PC-3 (cell line): ENCODE measurements around the gene CLSTN1. TPM values are rescaled to one million over a fixed set of nuclear protein-coding genes. Genes with fewer than 3 reads are reported as not detected.
A peak's percentile ranks its signal among the peaks of the same experiment; 100 is the strongest.
"Not testable (repeated sequence)": the region's sequence is repeated elsewhere in the genome, so short reads cannot be mapped to it uniquely, and the experiment has no call there.

ENCODE experiments used
- ATAC-seq: fragments of 200-7000 bp; cut with Tn5 transposase; 2 replicates; pipeline ENCODE4 v1.9.1; 2020; ENCODE audit warnings: mild to moderate bottlenecking, moderate library complexity
- BruUV-seq: library from RNA; stranded (reverse); fragments of 400-500 nt; replicated peaks from 2 replicates; lab custom pipeline; 2021; lab: Mats Ljungman, UMichigan
- CTCF ChIA-PET: fragments of 300-600 bp; sonication (Branson Sonifier 250); formaldehyde crosslinking; loops from one replicate; lab custom pipeline; 2022; ENCODE audit warnings: antibody characterized with exemption; lab: Charles Lee
- POLR2A ChIA-PET: fragments of 300-600 bp; sonication (Branson Sonifier 250); formaldehyde crosslinking; loops from one replicate; lab custom pipeline; 2022; ENCODE audit warnings: antibody characterized with exemption; ENCODE audit not compliant: unreplicated experiment; lab: Charles Lee
- DNase-seq: peaks from one replicate; pipeline ENCODE4 v3.0.0-alpha.2; 2015
- H2AFZ ChIP-seq: fragments of 300-600 bp; sonication (generic); 2 replicates; pipeline ENCODE4 v1.6.0; 2016; ENCODE audit warnings: antibody characterized with exemption, low read length
- H3F3A ChIP-seq: fragments of 300-600 bp; sonication (generic); one replicate; pipeline ENCODE4 v1.6.0; 2017; ENCODE audit warnings: antibody characterized with exemption, low read length, control low read depth, mild to moderate bottlenecking; ENCODE audit not compliant: unreplicated experiment
- H3K27ac ChIP-seq: fragments of 300-600 bp; sonication (generic); 2 replicates; pipeline ENCODE4 v1.5.1; 2016; ENCODE audit warnings: mild to moderate bottlenecking, low read length
- H3K27me3 ChIP-seq: fragments of 300-600 bp; sonication (generic); 2 replicates; pipeline ENCODE4 v1.6.1; 2016; ENCODE audit warnings: low read length, mixed read lengths
- H3K36me3 ChIP-seq: fragments of 300-600 bp; sonication (generic); 2 replicates; pipeline ENCODE4 v1.6.1; 2016; ENCODE audit warnings: low read depth, mixed run types, low read length, mixed read lengths
- H3K4me1 ChIP-seq: fragments of 300-600 bp; sonication (generic); 2 replicates; pipeline ENCODE4 v1.5.1; 2016; ENCODE audit warnings: low read length; ENCODE audit not compliant: insufficient read depth
- H3K4me2 ChIP-seq: fragments of 300-600 bp; sonication (generic); 2 replicates; pipeline ENCODE4 v1.6.0; 2016; ENCODE audit warnings: low read length
- H3K4me3 ChIP-seq: fragments of 300-600 bp; sonication (generic); 2 replicates; pipeline ENCODE4 v1.5.1; 2016; ENCODE audit warnings: mild to moderate bottlenecking, low read length, mixed read lengths
- H3K79me2 ChIP-seq: fragments of 300-600 bp; sonication (generic); 2 replicates; pipeline ENCODE4 v1.6.1; 2017; ENCODE audit warnings: low read length, mixed read lengths
- H3K9ac ChIP-seq: fragments of 300-600 bp; sonication (generic); 2 replicates; pipeline ENCODE4 v1.6.0; 2016; ENCODE audit warnings: mild to moderate bottlenecking, low read length
- H3K9me2 ChIP-seq: fragments of 300-600 bp; sonication (generic); replicated peaks from 2 replicates; pipeline ENCODE4 v1.6.1; 2016; ENCODE audit warnings: mixed run types, low read length, mixed read lengths
- H3K9me3 ChIP-seq: fragments of 300-600 bp; sonication (generic); 2 replicates; pipeline ENCODE4 v1.6.1; 2016; ENCODE audit warnings: low read length, mixed read lengths
- H4K20me1 ChIP-seq: fragments of 300-600 bp; sonication (generic); 2 replicates; pipeline ENCODE4 v1.6.1; 2016; ENCODE audit warnings: low read length, mixed read lengths
- EZH2 ChIP-seq: fragments of 300-600 bp; sonication (generic); IDR thresholded peaks from one replicate; pipeline ENCODE4 v1.6.1; 2017; ENCODE audit warnings: antibody characterized with exemption, mild to moderate bottlenecking, low read length; ENCODE audit not compliant: unreplicated experiment
- EZH2phosphoT487 ChIP-seq: fragments of 300-600 bp; sonication (generic); IDR thresholded peaks from 2 replicates; pipeline ENCODE4 v1.6.1; 2018; ENCODE audit warnings: mild to moderate bottlenecking, antibody characterized with exemption, low read length, borderline replicate concordance
- intact Hi-C: fragments of 100-400 bp; cut with micrococcal nuclease; formaldehyde crosslinking; loops from 2 replicates; pipeline ENCODE4 v1.9.0; 2023
- total RNA-seq: library from RNA; depleted of rRNA; stranded (reverse); fragments of >200 nt; gene quantifications from 2 replicates; pipeline ENCODE4 v1.2.3, GENCODE V29; 2014
- TF ChIP-seq, protein P1 (sequence below): fragments of 300-600 bp; sonication (generic); conservative IDR thresholded peaks from 2 replicates; pipeline ENCODE4 v1.5.1; 2017; ENCODE audit warnings: antibody characterized with exemption, low read depth, mild to moderate bottlenecking, low read length

The CLSTN1 gene
- total RNA-seq, 1 experiment from 2014 or later, result 98.3 TPM

- POLR2A ChIA-PET, result no interaction called here
- Histone ChIP-seq H3K36me3 (no peaks in the 10 kb centered on the region), H3K9ac (no peak overlapping the region), H3F3A (no peaks in the 10 kb centered on the region), H3K27ac (no peak overlapping the region), H3K4me1 (peaks cover 6% of the 10 kb centered on the region; the same call in 1 of the 2 replicates), H2AFZ (no peak overlapping the region), H3K9me3 (no peaks in the 10 kb centered on the region), H3K4me3 (no peak overlapping the region), H3K27me3 (no peaks in the 10 kb centered on the region), H3K4me2 (no peak overlapping the region), H3K9me2 (no peaks in the 10 kb centered on the region), H4K20me1 (peaks cover 18% of the 10 kb centered on the region), H3K79me2 (peaks cover 99% of the 10 kb centered on the region)
- CTCF ChIA-PET, result no interaction called here
- TF ChIP-seq EZH2phosphoT487 (no peak), EZH2 (no peak)
- TF ChIP-seq, protein P1, sequence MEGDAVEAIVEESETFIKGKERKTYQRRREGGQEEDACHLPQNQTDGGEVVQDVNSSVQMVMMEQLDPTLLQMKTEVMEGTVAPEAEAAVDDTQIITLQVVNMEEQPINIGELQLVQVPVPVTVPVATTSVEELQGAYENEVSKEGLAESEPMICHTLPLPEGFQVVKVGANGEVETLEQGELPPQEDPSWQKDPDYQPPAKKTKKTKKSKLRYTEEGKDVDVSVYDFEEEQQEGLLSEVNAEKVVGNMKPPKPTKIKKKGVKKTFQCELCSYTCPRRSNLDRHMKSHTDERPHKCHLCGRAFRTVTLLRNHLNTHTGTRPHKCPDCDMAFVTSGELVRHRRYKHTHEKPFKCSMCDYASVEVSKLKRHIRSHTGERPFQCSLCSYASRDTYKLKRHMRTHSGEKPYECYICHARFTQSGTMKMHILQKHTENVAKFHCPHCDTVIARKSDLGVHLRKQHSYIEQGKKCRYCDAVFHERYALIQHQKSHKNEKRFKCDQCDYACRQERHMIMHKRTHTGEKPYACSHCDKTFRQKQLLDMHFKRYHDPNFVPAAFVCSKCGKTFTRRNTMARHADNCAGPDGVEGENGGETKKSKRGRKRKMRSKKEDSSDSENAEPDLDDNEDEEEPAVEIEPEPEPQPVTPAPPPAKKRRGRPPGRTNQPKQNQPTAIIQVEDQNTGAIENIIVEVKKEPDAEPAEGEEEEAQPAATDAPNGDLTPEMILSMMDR, result no peak
- no TSS peak for BruUV-seq
- no peak for DNase-seq
- intact Hi-C loops, result no loop called here
- no peak for ATAC-seq
Observed at GRCh38 chr1:9793291-9793690, 30.5 kb downstream of the CLSTN1 start.

- TF ChIP-seq EZH2phosphoT487 (no peak), EZH2 (no peak)
- TF ChIP-seq, protein P1, result peak; percentile 39
- ATAC-seq, result peak; percentile 71
- peak; percentile 21 for DNase-seq
- Histone ChIP-seq H3K79me2 (peaks cover 99% of the 10 kb centered on the region), H3K9me2 (no peaks in the 10 kb centered on the region), H3K27ac (no peak overlapping the region), H3K4me3 (no peak overlapping the region), H3K36me3 (no peaks in the 10 kb centered on the region), H3K4me2 (no peak overlapping the region), H4K20me1 (peaks cover 16% of the 10 kb centered on the region), H3K9me3 (no peaks in the 10 kb centered on the region), H3K27me3 (no peaks in the 10 kb centered on the region), H3K9ac (no peak overlapping the region), H3K4me1 (peaks cover 6% of the 10 kb centered on the region; the same call in 1 of the 2 replicates), H3F3A (no peaks in the 10 kb centered on the region), H2AFZ (no peak overlapping the region)
- BruUV-seq, result no TSS peak
- POLR2A ChIA-PET, result no interaction called here
- intact Hi-C loops, result no loop called here
- CTCF ChIA-PET, result interaction anchor here (0.6 kb wide), 1 partner anchor 10 kb away, joined by 3 read pairs; no protein-coding TSS in a partner anchor
Observed at GRCh38 chr1:9792156-9793042, 31.4 kb downstream of the CLSTN1 start.

DNA sequence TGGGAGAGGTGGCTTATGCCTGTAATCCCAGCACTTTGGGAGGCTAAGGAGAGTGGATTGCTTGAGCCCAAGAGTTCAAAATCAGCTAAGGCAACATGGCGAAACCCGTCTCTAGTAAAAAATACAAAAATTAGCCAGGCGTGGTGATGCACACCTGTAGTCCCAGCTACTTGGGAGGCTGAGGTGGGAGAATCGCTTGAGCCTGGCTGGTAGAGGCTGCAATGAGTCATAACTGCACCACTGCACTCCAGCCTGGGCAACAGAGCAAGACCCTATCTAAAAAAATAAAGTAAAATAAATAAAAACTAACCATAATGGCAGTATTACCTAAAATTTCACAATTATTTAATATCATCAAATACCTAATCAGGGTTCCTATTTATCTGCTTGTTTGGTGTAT, 34.1 kb downstream of the CLSTN1 start:
- POLR2A ChIA-PET, H3K4me1 ChIP-seq, H3K4me2 ChIP-seq, H3K36me3 ChIP-seq, ATAC-seq, H3K27me3 ChIP-seq, H2AFZ ChIP-seq, BruUV-seq, H3K9me3 ChIP-seq, H4K20me1 ChIP-seq, H3K27ac ChIP-seq, H3F3A ChIP-seq, H3K9ac ChIP-seq, DNase-seq, H3K9me2 ChIP-seq, H3K4me3 ChIP-seq, CTCF ChIA-PET: not testable (repeated sequence)
- intact Hi-C loops, result loop anchor here (10.0 kb wide), 1 partner anchor 355 kb away; no protein-coding TSS in a partner anchor
- peaks cover 98% of the 10 kb centered on the region for H3K79me2 ChIP-seq
